ENCODE data around the gene ICAM2.
A peak's percentile ranks its signal among the peaks of the same experiment; 100 is the strongest.
"Not testable (repeated sequence)": the region's sequence is repeated elsewhere in the genome, so short reads cannot be mapped to it uniquely, and the experiment has no call there.

The ICAM2 gene

GRCh38 chr17:64008830-64009229 is 11.6 kb downstream of the ICAM2 start:
- no peak for DNase-seq

GRCh38 chr17:64008346-64008745 is 12.1 kb downstream of the ICAM2 start:
- DNase-seq: no peak

GRCh38 chr17:64007838-64008282 is 12.6 kb downstream of the ICAM2 start:
- no peak for DNase-seq

GRCh38 chr17:64007089-64007837 is 13.2 kb downstream of the ICAM2 start:
- DNase-seq: not testable (repeated sequence)

- no peak for DNase-seq
Observed at GRCh38 chr17:64006361-64007088, 13.9 kb downstream of the ICAM2 start.

- no peak for DNase-seq
Observed at GRCh38 chr17:64005734-64006167, 14.7 kb downstream of the ICAM2 start.

- no peak for DNase-seq
Observed at GRCh38 chr17:64004903-64005733, 15.3 kb downstream of the ICAM2 start.

GRCh38 chr17:64004218-64004770 is 16.1 kb downstream of the ICAM2 start:
- no peak for DNase-seq

GRCh38 chr17:64003526-64004121 is 16.8 kb downstream of the ICAM2 start:
- no peak for DNase-seq

GRCh38 chr17:64002658-64003525 is 17.5 kb downstream of the ICAM2 start:
- DNase-seq: no peak

GRCh38 chr17:64001763-64002529 is 18.5 kb downstream of the ICAM2 start:
- DNase-seq: no peak

- DNase-seq: no peak
Observed at GRCh38 chr17:64001091-64001579, 19.3 kb downstream of the ICAM2 start.

GRCh38 chr17:63999680-64000531 is 20.5 kb downstream of the ICAM2 start:
- DNase-seq: no peak

GRCh38 chr17:63998721-63999679 is 21.4 kb downstream of the ICAM2 start:
- no peak for DNase-seq

- DNase-seq: peak; percentile 66
Observed at GRCh38 chr17:63998050-63998720, 22.2 kb downstream of the ICAM2 start, which contains the start of gene PRR29. PRR29 (plus strand) TSS chr17:63998351; CDS start chr17:63998365, 14 bp downstream.

GRCh38 chr17:63997341-63998048 is 22.9 kb downstream of the ICAM2 start:
- no peak for DNase-seq
